Heart left ventricle (tissue), 16 donors: ENCODE measurements around the gene CFAP46. TPM values are rescaled to one million over a fixed set of nuclear protein-coding genes. Genes with fewer than 3 reads are reported as not detected.
A peak's percentile ranks its signal among the peaks of the same experiment; 100 is the strongest.

ENCODE experiments used
- ATAC-seq, 4 donors: fragments of 200-7000 bp; cut with Tn5 transposase; one replicate each; pipeline ENCODE4 v1.9.1; 2020 to 2022; ENCODE audit warnings: moderate library complexity in 4 of 4, mild to moderate bottlenecking in 3 of 4, moderate number of reproducible peaks in 1 of 4
- DNase-seq, 5 donors: peaks; one replicate each; pipeline ENCODE4 v3.0.0-alpha.2; 2020
- H3K27ac ChIP-seq, 12 donors: fragments of 200-600 bp; sonication (generic) in 4 of 12; one replicate each; pipeline versions ENCODE4 v1.5.0 to v1.8.0; 2016 to 2022; ENCODE audit warnings: mild to moderate bottlenecking in 2 of 12
- H3K27me3 ChIP-seq, 9 donors: fragments of 200-600 bp; sonication (generic) in 2 of 9; one replicate each; pipeline versions ENCODE4 v1.5.1 to v1.8.0; 2016 to 2022; ENCODE audit warnings: mild to moderate bottlenecking in 3 of 9
- H3K36me3 ChIP-seq, 9 donors: fragments of 200-600 bp; sonication (generic) in 2 of 9; one replicate each; pipeline versions ENCODE4 v1.5.0 to v1.8.0; 2018 to 2022; ENCODE audit warnings: mild to moderate bottlenecking in 2 of 9
- H3K4me1 ChIP-seq, 12 donors: fragments of 200-600 bp; sonication (generic) in 4 of 12; one replicate each; pipeline versions ENCODE4 v1.5.0 to v1.8.0; 2016 to 2022; ENCODE audit warnings: mild to moderate bottlenecking in 3 of 12
- H3K4me3 ChIP-seq, 12 donors: fragments of 200-600 bp; sonication (generic) in 4 of 12; one replicate each; pipeline versions ENCODE4 v1.5.0 to v1.8.0; 2017 to 2022; ENCODE audit warnings: mild to moderate bottlenecking in 9 of 12, moderate library complexity in 4 of 12
- H3K9me3 ChIP-seq, 12 donors: fragments of 200-600 bp; sonication (generic) in 4 of 12; one replicate each; pipeline versions ENCODE4 v1.5.0 to v1.8.0; 2016 to 2022; ENCODE audit warnings: mild to moderate bottlenecking in 1 of 12
- POLR2A ChIP-seq, 2 donors: fragments of 450-650 bp; IDR thresholded peaks; one replicate each; pipeline ENCODE4 v1.6.1; 2017; ENCODE audit warnings: antibody characterized with exemption in 2 of 2, mild to moderate bottlenecking in 2 of 2, moderate library complexity in 2 of 2
- WGBS, 4 donors: extraction: QIAGEN DNeasy Blood & Tissue Kit in 2 of 4; methylation state at CpG; one replicate each; pipeline versions ENCODE4 v1.1.5 to v1.1.7; 2013 to 2018; 5-methylcytosine and 5-hydroxymethylcytosine counted together
- intact Hi-C, 10 donors: fragments of 100-400 bp; cut with DNase I; formaldehyde crosslinking; loops; one replicate each; pipeline versions ENCODE4 v1.11.1 to v1.14.2; 2022
- polyA plus RNA-seq, 2 donors: library from polyadenylated mRNA; stranded (reverse); fragments of 200-250 nt; gene quantifications; one replicate each; pipeline ENCODE4 v1.2.3, GENCODE V29; 2013
- total RNA-seq, 9 donors: library from RNA; depleted of rRNA in 2 of 9; stranded (reverse); fragments of >200 nt in 2 of 9; fragmentation: NEBNext Ultra II Directional in 3 of 9; extraction: Animal tissue kit (Norgen Biotek cat#: 25700) in 3 of 9; gene quantifications; one replicate each; pipeline versions ENCODE4 v1.1.0 to v1.2.4, GENCODE V29; 2016 to 2023
- TF ChIP-seq, protein P1 (sequence below), 12 donors: fragments of 200-600 bp; sonication (generic) in 4 of 12; IDR thresholded peaks; one replicate each; pipeline versions ENCODE4 v1.5.0 to v1.8.0; 2018 to 2022; ENCODE audit warnings: antibody characterized with exemption in 12 of 12, mild to moderate bottlenecking in 5 of 12
- donor health status: ischemic (EF 13 %, LVEDD 7.1; RV severe dilation, severe dysfunction).
- donor health status: healthy with polysubstance abuse.
- donor health status: DM: no; HTN: yes; CAD: no.
- donor health status: DM: no; HTN: no; CAD: no.
- donor health status: ischemic (EF 25% LVEDD 6.9; RV normal size, moderate dysfunction).
- donor health status: ischemic (EF 25% LVEDD 5.7; RV mildly dilated, moderate dysfunction).
- donor health status: healthy.
- donor health status: DM: yes; HTN: yes; CAD: no.
- donor health status: ischemic (EF 35%, LVEDD 5.7; RV mildly dilated, moderate dysfunction).
- donor health status: nonischemic (EF 11% LVEDD 7.7; RV severe dilation, severe dysfunction).
- donor health status: DM: yes; HTN: yes; CAD: no.
- donor health status: PGD.
- donor health status: ischemic (EF 29% LVEDD 5.4; RV normal size, mild dysfunction).
- donor health status: nonischemic (EF 23%, LVEDD 6.1; RV moderate dilation, normal function).

The CFAP46 gene
- total and polyA plus RNA-seq, 11 donors = 0.61 to 1.8 (median 0.95) TPM

- Histone ChIP-seq H3K27me3 (peaks cover 0 to 2% (median 0%) of the 10 kb centered on the region in 9 donors), H3K36me3 (no peaks in the 10 kb centered on the region), H3K27ac (no peak overlapping the region), H3K4me3 (no peak overlapping the region), H3K9me3 (no peaks in the 10 kb centered on the region), H3K4me1 (no peaks in the 10 kb centered on the region)
- TF ChIP-seq, protein P1, sequence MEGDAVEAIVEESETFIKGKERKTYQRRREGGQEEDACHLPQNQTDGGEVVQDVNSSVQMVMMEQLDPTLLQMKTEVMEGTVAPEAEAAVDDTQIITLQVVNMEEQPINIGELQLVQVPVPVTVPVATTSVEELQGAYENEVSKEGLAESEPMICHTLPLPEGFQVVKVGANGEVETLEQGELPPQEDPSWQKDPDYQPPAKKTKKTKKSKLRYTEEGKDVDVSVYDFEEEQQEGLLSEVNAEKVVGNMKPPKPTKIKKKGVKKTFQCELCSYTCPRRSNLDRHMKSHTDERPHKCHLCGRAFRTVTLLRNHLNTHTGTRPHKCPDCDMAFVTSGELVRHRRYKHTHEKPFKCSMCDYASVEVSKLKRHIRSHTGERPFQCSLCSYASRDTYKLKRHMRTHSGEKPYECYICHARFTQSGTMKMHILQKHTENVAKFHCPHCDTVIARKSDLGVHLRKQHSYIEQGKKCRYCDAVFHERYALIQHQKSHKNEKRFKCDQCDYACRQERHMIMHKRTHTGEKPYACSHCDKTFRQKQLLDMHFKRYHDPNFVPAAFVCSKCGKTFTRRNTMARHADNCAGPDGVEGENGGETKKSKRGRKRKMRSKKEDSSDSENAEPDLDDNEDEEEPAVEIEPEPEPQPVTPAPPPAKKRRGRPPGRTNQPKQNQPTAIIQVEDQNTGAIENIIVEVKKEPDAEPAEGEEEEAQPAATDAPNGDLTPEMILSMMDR (IDR thresholded peaks at IDR 0.05) = no peak
- TF ChIP-seq POLR2A (IDR thresholded peaks at IDR 0.05) = no peak
- no peak for ATAC-seq
- intact Hi-C loops = no loop called here
- WGBS, 4 donors = 87 to 91% (median 90%) methylated on average over 17 to 30 of the region's 30 CpGs
- peak in 2 of 5 donors; percentile 13 to 55 for DNase-seq
Measured at GRCh38 chr10:132915411-132915810, 27.0 kb downstream of the CFAP46 start.

- no peaks in the 10 kb centered on the region for H3K9me3 ChIP-seq
- no peak overlapping the region for H3K4me3 ChIP-seq
- 84 to 91% (median 89%) methylated on average over 11 to 15 of the region's 17 CpGs for WGBS, 4 donors
- no peak overlapping the region for H3K27ac ChIP-seq
- TF ChIP-seq, protein P1 (IDR thresholded peaks at IDR 0.05) = no peak
- no peak for TF ChIP-seq POLR2A (IDR thresholded peaks at IDR 0.05)
- H3K36me3 ChIP-seq = no peaks in the 10 kb centered on the region
- intact Hi-C loops = no loop called here
- no peaks in the 10 kb centered on the region for H3K4me1 ChIP-seq
- H3K27me3 ChIP-seq = peaks cover 0 to 2% (median 0%) of the 10 kb centered on the region in 9 donors
- peak in 2 of 5 donors; percentile 22 to 28 for DNase-seq
- no peak for ATAC-seq
Measured at GRCh38 chr10:132914732-132915131, 27.6 kb downstream of the CFAP46 start.

GRCh38 chr10:132913559-132914115, 28.7 kb downstream of the CFAP46 start:
- no peaks in the 10 kb centered on the region for H3K9me3 ChIP-seq
- no peaks in the 10 kb centered on the region for H3K4me1 ChIP-seq
- peak in 2 of 5 donors; percentile 12 to 40 for DNase-seq
- H3K27me3 ChIP-seq = peaks cover 0 to 2% (median 0%) of the 10 kb centered on the region in 9 donors
- intact Hi-C loops = no loop called here
- H3K4me3 ChIP-seq = no peak overlapping the region
- no peak overlapping the region for H3K27ac ChIP-seq
- TF ChIP-seq, protein P1 (IDR thresholded peaks at IDR 0.05) = no peak
- 80 to 86% (median 82%) methylated on average over 22 to 26 of the region's 26 CpGs for WGBS, 4 donors
- H3K36me3 ChIP-seq = no peaks in the 10 kb centered on the region
- no peak for ATAC-seq

DNA sequence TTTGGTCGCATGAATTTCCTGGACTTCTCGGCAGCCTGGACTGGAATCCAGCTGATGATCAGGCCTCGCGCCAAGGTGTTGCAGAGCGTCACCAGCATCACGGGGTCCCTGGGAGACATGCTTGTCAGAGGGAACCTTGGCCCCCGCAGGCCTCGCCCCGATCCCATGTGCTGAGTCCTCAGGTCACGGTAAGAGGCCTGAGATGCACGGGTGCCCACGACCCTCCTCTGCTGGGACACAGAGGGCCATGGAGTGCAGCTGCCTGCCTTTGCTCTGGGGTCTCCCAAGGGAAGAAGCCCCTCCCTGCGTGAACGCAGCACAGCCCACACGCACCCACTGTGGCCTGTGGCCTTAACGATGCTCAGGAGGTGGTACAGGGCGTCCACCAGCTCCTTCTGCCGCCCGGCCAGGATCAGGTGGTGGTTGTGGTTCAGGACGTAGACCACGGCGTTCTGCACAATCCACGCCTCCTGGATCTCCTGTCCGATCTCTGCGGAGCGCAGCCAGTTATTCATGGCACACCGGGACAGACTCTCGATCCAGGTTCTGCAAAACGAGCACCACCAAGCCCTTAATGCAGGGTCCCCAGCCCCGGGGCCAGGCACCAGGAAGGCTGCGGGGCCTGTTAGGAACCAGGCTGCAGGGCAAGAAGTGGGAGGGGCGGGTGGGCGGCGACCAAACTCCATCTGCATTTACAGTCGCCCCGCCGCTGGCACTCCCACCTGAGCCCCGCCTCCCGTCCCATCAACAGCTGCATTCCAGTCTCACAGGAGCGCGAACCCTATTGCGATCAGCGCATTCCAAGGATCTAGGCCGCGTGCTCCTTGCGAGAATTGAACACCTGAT, 29.4 kb downstream of the CFAP46 start:
- TF ChIP-seq POLR2A (IDR thresholded peaks at IDR 0.05) = no peak
- TF ChIP-seq, protein P1 (IDR thresholded peaks at IDR 0.05) = no peak
- 80 to 84% (median 83%) methylated on average over 31 to 46 of the region's 46 CpGs for WGBS, 4 donors
- no peak overlapping the region for H3K27ac ChIP-seq
- no peaks in the 10 kb centered on the region for H3K36me3 ChIP-seq
- DNase-seq = peak in 1 of 5 donors; percentile 62
- H3K4me1 ChIP-seq = no peaks in the 10 kb centered on the region
- no peak overlapping the region for H3K4me3 ChIP-seq
- peaks cover 0 to 2% (median 0%) of the 10 kb centered on the region in 9 donors for H3K27me3 ChIP-seq
- no peaks in the 10 kb centered on the region for H3K9me3 ChIP-seq
- intact Hi-C loops = no loop called here
- no peak for ATAC-seq
